Epithelial cell of esophagus (primary cell): Measurements from ENCODE around the gene GINS2.
A peak's percentile ranks its signal among the peaks of the same experiment; 100 is the strongest.

Experiments used
- DNase-seq: peaks from one replicate; pipeline ENCODE4 v3.0.0; 2010; ENCODE audit warnings: low read depth
- H3K4me3 ChIP-seq: 2 replicates; pipeline ENCODE4 v1.5.1; 2011; ENCODE audit warnings: mild to moderate bottlenecking, low read length, control low read depth
- TF ChIP-seq, protein P1 (sequence below): IDR thresholded peaks from 2 replicates; pipeline ENCODE4 v1.5.1; 2011; ENCODE audit warnings: low read depth, mild to moderate bottlenecking, low read length, control low read depth, inconsistent platforms; ENCODE audit not compliant: insufficient read depth; ENCODE audit errors: missing control alignments

The GINS2 gene

DNA sequence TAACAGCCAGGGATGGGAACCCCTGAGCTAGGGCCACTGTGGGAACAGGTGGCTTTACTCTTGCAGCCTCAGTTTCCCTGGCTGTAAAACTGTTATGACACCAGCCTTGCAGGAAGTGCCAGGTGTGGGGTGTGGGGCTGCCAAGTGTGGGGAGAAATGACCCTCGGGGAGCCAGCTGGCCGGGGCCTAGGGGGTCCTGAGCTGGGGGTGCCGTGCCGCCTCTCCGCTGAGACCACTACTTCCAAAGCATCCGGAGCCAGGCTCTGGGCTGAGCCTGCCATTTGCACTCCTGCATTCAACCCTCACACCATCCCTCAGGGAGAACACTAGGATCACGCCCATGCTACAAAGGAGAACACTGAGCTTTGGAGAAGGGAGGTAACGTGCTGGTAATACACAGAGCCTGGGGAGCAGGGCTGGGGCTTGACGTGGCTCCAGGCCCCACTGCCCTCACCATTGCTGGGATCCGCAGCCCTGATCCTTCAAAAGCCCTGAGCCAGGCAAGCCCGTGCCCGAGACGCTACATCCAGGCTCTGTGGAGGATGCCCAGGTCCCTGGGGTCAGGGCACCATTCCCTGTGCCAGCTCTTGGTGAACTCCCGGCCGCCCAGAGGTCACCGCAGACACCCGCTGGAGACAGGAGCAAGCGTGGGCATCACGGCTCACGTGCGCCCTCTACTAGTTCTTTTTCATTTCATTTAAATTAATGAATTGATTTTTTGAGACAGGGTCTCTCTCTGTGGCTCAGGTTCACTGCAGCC lies 28.8 kb upstream of the GINS2 start:
- DNase-seq: peak; percentile 64
- H3K4me3 ChIP-seq: no peak overlapping the region
- TF ChIP-seq, protein P1, sequence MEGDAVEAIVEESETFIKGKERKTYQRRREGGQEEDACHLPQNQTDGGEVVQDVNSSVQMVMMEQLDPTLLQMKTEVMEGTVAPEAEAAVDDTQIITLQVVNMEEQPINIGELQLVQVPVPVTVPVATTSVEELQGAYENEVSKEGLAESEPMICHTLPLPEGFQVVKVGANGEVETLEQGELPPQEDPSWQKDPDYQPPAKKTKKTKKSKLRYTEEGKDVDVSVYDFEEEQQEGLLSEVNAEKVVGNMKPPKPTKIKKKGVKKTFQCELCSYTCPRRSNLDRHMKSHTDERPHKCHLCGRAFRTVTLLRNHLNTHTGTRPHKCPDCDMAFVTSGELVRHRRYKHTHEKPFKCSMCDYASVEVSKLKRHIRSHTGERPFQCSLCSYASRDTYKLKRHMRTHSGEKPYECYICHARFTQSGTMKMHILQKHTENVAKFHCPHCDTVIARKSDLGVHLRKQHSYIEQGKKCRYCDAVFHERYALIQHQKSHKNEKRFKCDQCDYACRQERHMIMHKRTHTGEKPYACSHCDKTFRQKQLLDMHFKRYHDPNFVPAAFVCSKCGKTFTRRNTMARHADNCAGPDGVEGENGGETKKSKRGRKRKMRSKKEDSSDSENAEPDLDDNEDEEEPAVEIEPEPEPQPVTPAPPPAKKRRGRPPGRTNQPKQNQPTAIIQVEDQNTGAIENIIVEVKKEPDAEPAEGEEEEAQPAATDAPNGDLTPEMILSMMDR: peak; percentile 66

DNA sequence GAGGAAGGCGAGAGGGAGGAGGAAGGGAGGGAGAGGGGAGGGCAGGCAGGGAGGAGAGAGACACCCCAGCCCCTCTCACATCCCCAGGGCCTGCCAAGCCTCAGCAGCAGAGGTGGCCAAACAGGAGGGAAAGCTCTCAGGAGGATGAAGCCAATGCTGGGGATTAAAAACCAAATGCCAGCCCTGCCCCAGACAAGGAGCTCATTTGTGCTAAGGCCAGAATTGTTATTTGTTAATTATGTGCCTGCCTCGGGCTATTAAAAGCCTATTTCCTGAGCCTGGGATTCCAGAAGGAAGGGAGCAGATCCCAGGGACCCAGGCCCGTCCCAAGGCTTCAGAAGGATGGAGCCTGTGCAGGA lies 27.9 kb upstream of the GINS2 start:
- DNase-seq: no peak
- TF ChIP-seq, protein P1: no peak
- H3K4me3 ChIP-seq: no peak overlapping the region

DNA sequence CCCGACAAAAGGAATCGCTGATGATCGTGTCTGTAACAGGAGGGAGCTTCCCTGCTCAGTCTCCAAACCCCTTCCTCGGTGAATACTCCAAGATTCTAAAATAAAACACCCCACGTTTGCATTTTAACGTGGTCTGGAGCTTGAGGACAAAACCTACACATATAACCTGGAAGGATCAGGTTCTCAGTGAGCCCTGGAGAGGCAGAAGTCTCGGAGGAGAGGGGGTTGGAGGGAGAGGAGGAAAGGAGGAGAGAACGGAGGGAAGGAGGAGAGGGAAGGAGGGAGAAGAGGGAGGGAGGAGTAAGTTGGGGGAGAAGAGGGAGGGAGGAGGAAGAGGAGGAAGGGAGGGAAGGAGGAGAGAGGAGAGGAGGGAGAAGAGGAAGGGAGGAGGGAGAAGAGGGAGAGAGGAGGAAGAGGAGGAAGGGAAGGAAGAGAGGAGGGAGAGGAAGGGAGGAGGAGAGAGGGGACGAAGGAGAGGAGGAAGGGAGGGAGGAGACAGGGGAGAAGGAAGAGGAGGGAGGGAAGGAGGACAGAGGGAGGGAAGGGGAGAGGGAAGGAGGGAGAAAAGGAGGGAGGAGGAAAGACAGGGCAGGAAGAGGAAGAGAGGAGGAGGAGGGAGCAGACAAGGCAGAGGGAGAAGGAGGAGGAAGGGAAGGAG lies 27.4 kb upstream of the GINS2 start:
- TF ChIP-seq, protein P1: no peak
- no peak overlapping the region for H3K4me3 ChIP-seq
- no peak for DNase-seq

DNA sequence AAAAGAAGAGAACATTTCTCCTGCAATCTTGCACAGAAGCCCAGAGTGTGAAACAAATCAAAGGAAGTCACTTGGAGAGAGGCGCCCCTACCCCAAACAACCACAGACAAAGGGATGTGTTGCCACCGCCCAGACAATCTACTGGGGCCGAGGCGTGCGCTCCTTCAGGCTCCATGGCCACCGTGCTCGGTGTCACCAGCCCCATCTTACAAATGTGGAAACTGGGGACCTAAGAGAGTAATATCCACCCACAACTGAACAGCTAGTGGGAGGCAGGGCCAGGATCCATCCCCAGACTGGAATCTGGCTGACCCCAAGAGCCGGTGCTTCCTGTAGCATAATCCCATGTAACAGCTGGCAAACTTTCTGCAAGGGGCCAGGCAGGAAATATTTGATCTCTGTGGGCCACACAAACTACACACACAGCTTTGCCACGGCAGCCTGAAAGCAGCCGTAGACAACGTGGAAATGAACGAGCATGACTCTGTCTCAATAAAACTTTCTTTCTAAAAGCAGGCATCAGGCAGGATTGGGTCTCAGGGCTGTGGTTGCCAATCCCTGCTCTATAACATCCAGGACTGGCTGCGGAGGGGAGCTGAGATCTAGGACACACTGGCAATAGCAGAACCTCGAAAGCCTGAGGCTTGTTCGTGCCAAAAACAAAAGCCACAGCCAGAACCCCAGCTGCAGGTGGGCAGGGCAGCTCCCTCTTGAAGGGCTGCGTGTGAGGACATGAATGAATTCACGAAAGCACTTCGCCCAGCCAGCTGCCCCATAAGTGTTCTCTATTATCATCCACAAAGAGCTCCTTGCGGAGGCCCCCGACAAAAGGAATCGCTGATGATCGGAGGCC lies 26.6 kb upstream of the GINS2 start:
- peak; percentile 74 for DNase-seq
- no peak overlapping the region for H3K4me3 ChIP-seq
- TF ChIP-seq, protein P1: no peak

GRCh38 chr16:85712801-85713200 lies 24.0 kb upstream of the GINS2 start:
- DNase-seq: no peak
- no peak overlapping the region for H3K4me3 ChIP-seq
- TF ChIP-seq, protein P1: no peak

DNA sequence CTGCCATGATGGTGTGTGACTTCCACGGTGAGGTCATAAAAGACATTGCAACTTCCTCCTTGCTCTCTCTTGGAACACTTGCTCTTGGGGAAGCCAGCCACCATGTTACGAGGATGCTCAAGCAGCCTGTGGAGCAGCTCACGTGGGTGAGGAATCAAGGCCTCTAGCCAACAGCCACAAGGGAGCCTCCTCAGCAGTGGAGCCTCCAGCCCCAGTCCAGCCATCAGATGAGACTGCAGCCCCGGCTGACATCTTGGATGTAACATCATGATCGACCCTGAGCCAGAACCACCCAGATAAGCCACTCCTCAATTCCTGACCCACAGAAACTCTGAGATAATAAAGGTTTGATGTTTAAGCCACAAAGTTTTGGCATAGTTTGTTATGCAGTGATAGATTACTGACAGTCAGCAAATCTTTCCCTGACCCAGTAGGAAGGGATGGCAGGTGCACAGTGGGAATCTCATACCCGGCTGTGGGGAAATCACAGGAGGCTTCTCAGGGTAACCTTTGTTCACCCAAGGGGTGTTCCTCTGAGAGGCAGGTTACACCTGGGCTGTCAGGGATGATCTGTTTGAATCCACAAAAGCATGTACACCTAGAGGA lies 23.3 kb upstream of the GINS2 start:
- H3K4me3 ChIP-seq: no peak overlapping the region
- no peak for DNase-seq
- TF ChIP-seq, protein P1: no peak
